Activated CD4-positive, CD25-positive, alpha-beta regulatory T cell (primary cell): ENCODE data around the gene ELK3.
"Not testable (repeated sequence)": the region's sequence is repeated elsewhere in the genome, so short reads cannot be mapped to it uniquely, and the experiment has no call there.

ENCODE experiments used
- DNase-seq, 4 experiments: peaks; one replicate each; lab custom pipeline; 2025; lab: John Stamatoyannopoulos, UW

Gene ELK3

DNA sequence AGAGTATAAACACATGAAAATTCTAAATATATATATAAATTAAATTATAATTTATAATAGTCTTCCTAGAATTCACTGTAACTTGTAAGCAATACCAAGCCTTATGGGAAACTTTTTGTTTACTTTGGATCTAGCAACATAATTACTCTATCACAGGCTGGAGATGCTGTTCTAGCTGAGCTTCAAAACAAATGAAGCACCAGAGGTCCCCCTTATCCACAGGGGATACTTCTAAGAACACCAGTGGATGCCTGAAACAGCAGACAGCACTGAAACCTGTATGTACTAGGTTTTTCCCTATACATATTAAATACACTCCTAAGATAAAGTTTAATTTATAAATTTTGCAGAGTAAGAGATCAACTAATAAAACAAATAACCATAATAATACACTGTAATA lies 109.5 kb downstream of the ELK3 start:
- DNase-seq: no peak

DNA sequence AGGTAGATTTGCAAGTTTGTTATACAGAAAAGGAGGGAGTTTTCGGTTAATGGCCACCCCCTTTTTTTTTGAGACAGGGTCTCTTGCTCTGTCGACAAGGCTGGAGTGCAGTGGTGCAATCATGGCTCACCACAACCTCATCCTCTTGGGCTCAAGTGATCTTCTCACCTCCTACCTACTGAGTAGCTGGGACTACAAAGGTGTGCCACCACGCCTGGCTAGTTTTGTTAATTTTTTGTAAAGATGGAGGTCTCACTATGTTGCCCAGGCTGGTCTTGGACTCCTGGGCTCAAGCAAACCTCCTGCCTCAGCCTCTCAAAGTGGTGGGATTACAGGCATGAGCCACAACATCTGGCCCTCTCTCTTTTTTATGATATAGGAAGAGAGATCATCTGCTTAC lies 111.5 kb downstream of the ELK3 start:
- no peak for DNase-seq

DNA sequence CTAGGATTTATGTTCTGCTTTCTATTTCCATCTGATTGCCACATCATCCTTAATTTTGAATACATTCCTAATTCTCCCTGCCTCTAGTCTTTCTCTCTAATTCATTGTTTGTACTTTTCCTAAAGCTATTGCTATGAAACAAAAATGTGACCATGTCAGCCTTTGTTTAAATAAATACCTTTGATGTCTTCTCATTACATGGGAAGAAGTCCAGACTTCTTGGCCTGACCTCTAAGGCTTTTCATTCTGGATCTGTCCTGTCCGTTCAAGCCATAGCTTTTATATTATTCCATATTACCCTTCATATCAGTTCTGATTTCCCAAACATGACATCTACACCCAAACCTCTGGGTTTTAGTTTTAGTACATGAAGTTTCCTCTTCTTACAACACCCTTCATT lies 114.7 kb downstream of the ELK3 start:
- DNase-seq: no peak

DNA sequence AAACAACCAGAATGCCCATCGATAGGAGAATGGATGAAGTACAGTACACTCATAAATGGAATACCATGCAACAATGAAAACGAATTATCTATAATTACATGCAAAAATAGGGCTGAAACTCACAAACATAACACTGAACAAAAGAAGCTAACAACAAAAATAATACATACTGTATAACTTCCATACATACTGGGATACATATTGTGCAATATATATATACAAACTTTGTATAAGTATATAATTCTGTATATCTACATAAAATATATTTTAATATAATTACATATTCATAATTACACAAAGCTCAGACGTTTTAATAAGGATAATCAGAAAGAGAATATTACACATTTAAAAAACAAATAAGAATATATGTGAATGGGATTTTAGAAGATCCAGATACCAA lies 115.9 kb downstream of the ELK3 start:
- no peak for DNase-seq

DNA sequence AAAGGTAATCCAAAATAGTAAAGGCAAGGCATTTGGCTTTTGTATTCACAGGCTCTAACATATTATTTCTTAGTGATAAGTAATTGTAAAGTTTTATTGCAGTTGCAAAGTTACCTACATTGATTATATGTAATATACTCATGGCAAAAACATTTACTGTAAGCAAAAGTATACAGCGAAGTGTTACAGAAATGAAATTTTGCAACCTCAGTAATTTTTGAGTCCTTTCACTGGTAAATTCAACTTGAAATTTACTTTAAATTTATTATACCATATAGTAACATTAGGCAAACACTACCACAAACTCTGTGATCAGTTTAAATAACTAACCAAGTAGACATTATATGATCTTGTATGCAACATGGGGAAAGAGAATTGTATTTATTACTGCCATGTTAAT lies 117.0 kb downstream of the ELK3 start:
- DNase-seq: no peak

DNA sequence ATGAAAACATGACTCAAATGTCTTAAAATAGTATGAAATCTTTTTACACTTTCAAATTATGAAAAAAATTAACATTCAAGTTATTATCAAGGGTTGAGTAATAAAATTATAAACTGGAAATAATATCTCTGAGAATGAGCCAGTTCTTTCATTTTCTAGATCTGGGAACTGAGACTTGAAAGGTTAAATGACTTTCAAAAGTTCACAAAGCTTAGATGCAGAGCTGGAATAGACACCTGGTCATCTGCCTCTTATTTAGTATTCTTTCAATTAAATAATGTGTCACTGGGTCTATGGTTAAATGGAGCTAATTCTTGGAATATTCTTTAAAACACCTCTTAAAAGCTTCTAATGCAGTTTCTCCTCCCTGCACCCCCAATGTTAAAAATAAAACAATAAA lies 119.4 kb downstream of the ELK3 start:
- no peak for DNase-seq

DNA sequence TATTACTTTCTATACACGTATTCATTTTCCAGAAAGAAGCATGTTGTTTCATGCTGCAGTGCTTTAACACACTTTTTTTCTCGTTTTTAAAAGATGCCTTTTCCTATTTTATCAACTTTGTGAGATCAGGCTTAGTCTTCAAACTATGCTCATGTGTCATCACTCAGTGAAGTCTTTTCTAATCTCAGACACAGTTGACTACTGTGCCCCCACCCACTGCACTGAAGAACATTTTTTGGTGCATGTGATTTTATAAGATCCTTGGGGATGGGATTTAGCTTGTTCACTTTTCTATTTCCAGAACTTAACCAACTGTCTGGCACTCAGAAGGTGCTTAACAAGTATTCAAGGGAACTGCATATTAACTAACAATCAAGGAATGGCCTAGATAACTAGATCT lies 120.5 kb downstream of the ELK3 start:
- DNase-seq: no peak

DNA sequence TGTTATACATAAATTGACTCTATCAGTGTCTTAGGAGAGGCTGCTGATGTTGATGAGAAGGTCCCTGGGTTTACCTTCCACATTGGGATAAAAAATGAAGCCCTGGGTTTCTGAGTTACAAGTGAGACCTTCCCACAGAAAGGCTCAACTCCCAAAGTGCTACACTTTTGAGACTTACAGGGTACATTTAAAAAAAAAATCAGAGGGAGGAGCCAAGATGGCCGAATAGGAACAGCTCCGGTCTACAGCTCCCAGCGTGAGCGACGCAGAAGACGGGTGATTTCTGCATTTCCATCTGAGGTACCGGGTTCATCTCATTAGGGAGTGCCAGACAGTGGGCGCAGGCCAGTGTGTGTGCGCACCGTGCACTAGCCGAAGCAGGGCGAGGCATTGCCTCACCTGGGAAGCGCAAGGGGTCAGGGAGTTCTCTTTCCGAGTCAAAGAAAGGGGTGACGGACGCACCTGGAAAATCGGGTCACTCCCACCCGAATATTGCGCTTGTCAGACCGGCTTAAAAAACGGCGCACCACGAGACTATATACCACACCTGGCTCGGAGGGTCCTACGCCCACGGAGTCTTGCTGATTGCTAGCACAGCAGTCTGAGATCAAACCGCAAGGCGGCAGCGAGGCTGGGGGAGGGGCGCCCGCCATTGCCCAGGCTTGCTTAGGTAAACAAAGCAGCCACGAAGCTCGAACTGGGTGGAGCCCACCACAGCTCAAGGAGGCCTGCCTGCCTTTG lies 121.7 kb downstream of the ELK3 start:
- DNase-seq: not testable (repeated sequence)

DNA sequence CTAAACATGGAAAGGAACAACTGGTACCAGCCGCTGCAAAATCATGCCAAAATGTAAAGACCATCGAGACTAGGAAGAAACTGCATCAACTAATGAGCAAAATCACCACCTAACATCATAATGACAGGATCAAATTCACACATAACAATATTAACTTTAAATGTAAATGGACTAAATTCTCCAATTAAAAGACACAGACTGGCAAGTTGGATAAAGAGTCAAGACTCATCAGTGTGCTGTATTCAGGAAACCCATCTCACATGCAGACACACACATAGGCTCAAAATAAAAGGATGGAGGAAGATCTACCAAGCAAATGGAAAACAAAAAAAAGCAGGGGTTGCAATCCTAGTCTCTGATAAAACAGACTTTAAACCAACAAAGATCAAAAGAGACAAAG lies 123.6 kb downstream of the ELK3 start:
- DNase-seq: not testable (repeated sequence)
